CD4-positive, alpha-beta T cell (primary cell): ENCODE data around the gene UNC119. TPM values are rescaled to one million over a fixed set of nuclear protein-coding genes. Genes with fewer than 3 reads are reported as not detected.

Experiments used
- ATAC-seq: fragments of 200-7000 bp; cut with Tn5 transposase; one replicate; pipeline ENCODE4 v1.10.0; 2022; ENCODE audit warnings: mild to moderate bottlenecking; ENCODE audit not compliant: poor library complexity
- CTCF ChIA-PET: fragments of 350-600 bp; sonication (Branson Sonifier 250); formaldehyde crosslinking; loops from one replicate; lab custom pipeline; 2021; ENCODE audit warnings: antibody characterized with exemption, inconsistent platforms; lab: Charles Lee
- POLR2A ChIA-PET: fragments of 350-600 bp; sonication (Branson Sonifier 250); formaldehyde crosslinking; loops from one replicate; lab custom pipeline; 2021; ENCODE audit warnings: antibody characterized with exemption, inconsistent platforms; lab: Charles Lee
- DNase-seq, 14 experiments: peaks; one replicate each; pipeline ENCODE4 v3.0.0-alpha.2; 2013 to 2020; ENCODE audit warnings: mixed read lengths in 2 of 14
- H3K27ac ChIP-seq, 2 donors: one replicate each; pipeline versions ENCODE4 v1.5.1 to v1.7.0; 2013; ENCODE audit warnings: low read length in 2 of 2, low read depth in 1 of 2, mild to moderate bottlenecking in 1 of 2
- H3K27me3 ChIP-seq, 2 experiments: 1 replicate in 1 of 2; 2 replicates in 1 of 2; pipeline versions ENCODE4 v1.6.1 to v1.7.0; 2013; ENCODE audit warnings: low read length in 2 of 2, control low read depth in 1 of 2, mild to moderate bottlenecking in 1 of 2, moderate library complexity in 1 of 2; ENCODE audit not compliant: insufficient read depth in 2 of 2, control insufficient read depth in 1 of 2
- H3K36me3 ChIP-seq: one replicate; pipeline ENCODE4 v1.6.1; 2013; ENCODE audit warnings: low read length, control low read depth; ENCODE audit not compliant: insufficient read depth
- H3K4me1 ChIP-seq: one replicate; pipeline ENCODE4 v1.6.1; 2013; ENCODE audit warnings: low read length, control low read depth; ENCODE audit not compliant: insufficient read depth
- H3K4me3 ChIP-seq: one replicate; pipeline ENCODE4 v1.5.1; 2013; ENCODE audit warnings: mild to moderate bottlenecking, low read length, moderate library complexity
- H3K9me3 ChIP-seq, 2 experiments: 1 replicate in 1 of 2; 2 replicates in 1 of 2; pipeline versions ENCODE4 v1.6.1 to v1.7.0; 2013; ENCODE audit warnings: low read length in 2 of 2, mild to moderate bottlenecking in 2 of 2, control low read depth in 1 of 2, moderate library complexity in 1 of 2; ENCODE audit not compliant: control insufficient read depth in 1 of 2, insufficient read depth in 1 of 2
- H3K27ac Mint-ChIP-seq: one replicate; pipeline ENCODE4 v1.8.0; 2020; ENCODE audit warnings: mixed read lengths
- H3K27me3 Mint-ChIP-seq: one replicate; pipeline ENCODE4 v1.8.0; 2021; ENCODE audit warnings: mixed read lengths
- H3K36me3 Mint-ChIP-seq: one replicate; pipeline ENCODE4 v1.8.0; 2021; ENCODE audit warnings: low read depth, mixed read lengths
- H3K4me1 Mint-ChIP-seq: one replicate; pipeline ENCODE4 v1.8.0; 2021; ENCODE audit warnings: low read depth, mixed read lengths
- H3K4me3 Mint-ChIP-seq: one replicate; pipeline ENCODE4 v1.8.0; 2020; ENCODE audit warnings: mild to moderate bottlenecking, mixed read lengths
- H3K9me3 Mint-ChIP-seq: one replicate; pipeline ENCODE4 v1.8.0; 2020; ENCODE audit warnings: mixed read lengths
- CTCF ChIP-seq: fragments of 200-600 bp; IDR thresholded peaks from one replicate; pipeline ENCODE4 v1.8.0; 2022; ENCODE audit warnings: antibody characterized with exemption, mild to moderate bottlenecking
- intact Hi-C, 2 experiments: fragments of 100-400 bp; cut with DNase I in 1 of 2; cut with micrococcal nuclease in 1 of 2; formaldehyde crosslinking; loops; one replicate each; pipeline versions ENCODE4 v1.15.1 to v1.9.0; 2023 to 2025; cut with DNase I, micrococcal nuclease
- total RNA-seq, 174 experiments: library from RNA in 2 of 174; stranded (reverse) in 2 of 174; gene quantifications; one replicate each; pipeline ENCODE4 v1.2.3 and lab custom pipeline; 2021 to 2026

UNC119 gene
- total RNA-seq, 2 experiments from 2014 or later, result 77.1 to 83.9 TPM

- H3K4me3 Mint-ChIP-seq, result no peak overlapping the region
- ChIA-PET POLR2A (no interaction called here), CTCF (no interaction called here)
- Histone ChIP-seq H3K27me3 (no peaks in the 10 kb centered on the region), H3K4me1 (peaks cover 32% of the 10 kb centered on the region), H3K27ac (no peak overlapping the region), H3K36me3 (peaks cover 18% of the 10 kb centered on the region), H3K9me3 (no peaks in the 10 kb centered on the region), H3K4me3 (no peak overlapping the region)
- no peak for TF ChIP-seq CTCF
- DNase-seq (no peak), ATAC-seq (no peak)
- intact Hi-C loops, result loop anchor here in 1 of 2 experiments (5.0 to 10.0 kb wide), 2 partner anchors 67 to 160 kb away; partner anchors contain the start of gene RSKR
- H3K36me3 Mint-ChIP-seq, result peaks cover 9% of the 10 kb centered on the region
- H3K27ac Mint-ChIP-seq, result no peak overlapping the region
- no peaks in the 10 kb centered on the region for H3K9me3 Mint-ChIP-seq
- no peaks in the 10 kb centered on the region for H3K27me3 Mint-ChIP-seq
- peaks cover 30% of the 10 kb centered on the region for H3K4me1 Mint-ChIP-seq
Measured at GRCh38 chr17:28545141-28545503, 7.3 kb downstream of the UNC119 start.

GRCh38 chr17:28544402-28545140 is 7.9 kb downstream of the UNC119 start:
- CTCF ChIA-PET, result no interaction called here
- DNase-seq (no peak), ATAC-seq (no peak)
- Mint-ChIP-seq H3K27me3 (no peaks in the 10 kb centered on the region), H3K36me3 (peaks cover 9% of the 10 kb centered on the region), H3K27ac (no peak overlapping the region), H3K4me3 (no peak overlapping the region), H3K9me3 (no peaks in the 10 kb centered on the region), H3K4me1 (peaks cover 25% of the 10 kb centered on the region)
- Histone ChIP-seq H3K4me1 (peaks cover 26% of the 10 kb centered on the region), H3K36me3 (peaks cover 18% of the 10 kb centered on the region), H3K27me3 (no peaks in the 10 kb centered on the region), H3K4me3 (no peak overlapping the region), H3K27ac (no peak overlapping the region), H3K9me3 (no peaks in the 10 kb centered on the region)
- no peak for TF ChIP-seq CTCF
- POLR2A ChIA-PET, result no interaction called here
- intact Hi-C loops, result loop anchor here (5.0 to 10.0 kb wide), 3 partner anchors 68 to 737 kb away; partner anchors contain the start of gene RSKR (in 1 of the 2)

- intact Hi-C loops, result loop anchor here (2.0 to 10.0 kb wide), 3 partner anchors 47 to 734 kb away; no protein-coding TSS in a partner anchor
- ChIA-PET POLR2A (no interaction called here), CTCF (interaction anchor here (0.7 kb wide), 1 partner anchor 10 kb away, joined by 4 read pairs; no protein-coding TSS in a partner anchor)
- ATAC-seq (no peak), DNase-seq (no peak)
- H3K4me3 ChIP-seq, result no peak overlapping the region
- no peaks in the 10 kb centered on the region for H3K27me3 ChIP-seq
- no peaks in the 10 kb centered on the region for H3K36me3 Mint-ChIP-seq
- H3K27ac ChIP-seq, result no peak overlapping the region
- TF ChIP-seq CTCF, result no peak
- H3K4me1 ChIP-seq, result no peaks in the 10 kb centered on the region
- no peaks in the 10 kb centered on the region for H3K9me3 Mint-ChIP-seq
- no peaks in the 10 kb centered on the region for H3K4me1 Mint-ChIP-seq
- no peak overlapping the region for H3K4me3 Mint-ChIP-seq
- H3K27ac Mint-ChIP-seq, result no peak overlapping the region
- H3K36me3 ChIP-seq, result peaks cover 7% of the 10 kb centered on the region
- no peaks in the 10 kb centered on the region for H3K9me3 ChIP-seq
- no peaks in the 10 kb centered on the region for H3K27me3 Mint-ChIP-seq
Measured at GRCh38 chr17:28541439-28541838, 11.0 kb downstream of the UNC119 start.
